HG03095 (cell line): ENCODE data around the gene NEDD1.

ENCODE experiments used
- ATAC-seq: cut with Tn5 transposase; IDR thresholded peaks from one replicate; pipeline ENCODE4 v1.9.1; 2021; ENCODE audit warnings: moderate library complexity; ENCODE audit not compliant: unreplicated experiment

NEDD1 gene, protein sequence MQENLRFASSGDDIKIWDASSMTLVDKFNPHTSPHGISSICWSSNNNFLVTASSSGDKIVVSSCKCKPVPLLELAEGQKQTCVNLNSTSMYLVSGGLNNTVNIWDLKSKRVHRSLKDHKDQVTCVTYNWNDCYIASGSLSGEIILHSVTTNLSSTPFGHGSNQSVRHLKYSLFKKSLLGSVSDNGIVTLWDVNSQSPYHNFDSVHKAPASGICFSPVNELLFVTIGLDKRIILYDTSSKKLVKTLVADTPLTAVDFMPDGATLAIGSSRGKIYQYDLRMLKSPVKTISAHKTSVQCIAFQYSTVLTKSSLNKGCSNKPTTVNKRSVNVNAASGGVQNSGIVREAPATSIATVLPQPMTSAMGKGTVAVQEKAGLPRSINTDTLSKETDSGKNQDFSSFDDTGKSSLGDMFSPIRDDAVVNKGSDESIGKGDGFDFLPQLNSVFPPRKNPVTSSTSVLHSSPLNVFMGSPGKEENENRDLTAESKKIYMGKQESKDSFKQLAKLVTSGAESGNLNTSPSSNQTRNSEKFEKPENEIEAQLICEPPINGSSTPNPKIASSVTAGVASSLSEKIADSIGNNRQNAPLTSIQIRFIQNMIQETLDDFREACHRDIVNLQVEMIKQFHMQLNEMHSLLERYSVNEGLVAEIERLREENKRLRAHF

GRCh38 chr12:96906849-96907670 lies at the start of gene NEDD1:
NEDD1 (plus strand) TSS chr12:96907257; CDS start chr12:96909760, 2,503 bp downstream.
- peak; percentile 93 for ATAC-seq

GRCh38 chr12:96858162-96858561 lies 48.9 kb upstream of the NEDD1 start:
- no peak for ATAC-seq

- ATAC-seq: no peak
Measured at GRCh38 chr12:96861656-96862055, 45.4 kb upstream of the NEDD1 start.

GRCh38 chr12:96862326-96862725 lies 44.7 kb upstream of the NEDD1 start:
- no peak for ATAC-seq

DNA sequence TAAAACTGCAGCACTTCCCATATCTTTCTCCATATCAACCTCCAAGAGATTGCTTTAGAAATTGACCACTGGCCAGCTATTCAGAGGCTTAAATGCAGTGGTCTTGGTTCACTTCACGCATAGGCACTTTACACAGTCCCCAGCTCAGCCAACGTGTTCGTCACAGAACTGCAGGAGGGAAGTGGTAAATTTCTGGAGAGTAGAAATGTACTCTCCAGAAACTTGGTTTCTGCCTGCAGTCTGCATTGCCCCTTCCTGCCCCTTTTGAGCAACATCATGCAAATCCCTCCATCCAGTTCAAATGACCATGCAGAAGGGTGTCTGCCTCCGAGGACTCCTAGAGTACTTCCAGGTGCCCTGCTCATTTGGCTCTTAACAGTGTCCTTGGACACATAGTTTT lies 42.7 kb upstream of the NEDD1 start:
- no peak for ATAC-seq

- no peak for ATAC-seq
Measured at GRCh38 chr12:96866801-96867590, 40.1 kb upstream of the NEDD1 start.

- ATAC-seq: no peak
Measured at GRCh38 chr12:96870946-96871345, 36.1 kb upstream of the NEDD1 start.

DNA sequence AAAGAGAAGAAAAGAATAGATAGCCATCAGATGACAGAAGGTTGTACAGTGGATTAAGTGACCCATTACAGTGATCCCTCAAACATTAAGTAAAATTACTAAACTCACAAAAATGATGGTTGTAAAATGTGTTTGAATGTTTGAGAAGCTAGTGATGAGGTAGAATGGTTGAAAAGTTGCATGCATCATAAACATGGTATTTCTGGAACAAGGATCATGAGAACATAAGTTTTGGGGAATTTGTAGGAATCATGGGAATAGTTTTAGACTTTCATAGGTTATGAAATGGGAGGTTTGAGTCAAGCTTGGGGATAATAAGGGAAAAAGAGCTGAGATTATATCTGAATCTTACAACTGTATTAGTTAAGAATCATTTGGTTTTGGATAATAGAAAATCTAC lies 34.1 kb upstream of the NEDD1 start:
- ATAC-seq: no peak

DNA sequence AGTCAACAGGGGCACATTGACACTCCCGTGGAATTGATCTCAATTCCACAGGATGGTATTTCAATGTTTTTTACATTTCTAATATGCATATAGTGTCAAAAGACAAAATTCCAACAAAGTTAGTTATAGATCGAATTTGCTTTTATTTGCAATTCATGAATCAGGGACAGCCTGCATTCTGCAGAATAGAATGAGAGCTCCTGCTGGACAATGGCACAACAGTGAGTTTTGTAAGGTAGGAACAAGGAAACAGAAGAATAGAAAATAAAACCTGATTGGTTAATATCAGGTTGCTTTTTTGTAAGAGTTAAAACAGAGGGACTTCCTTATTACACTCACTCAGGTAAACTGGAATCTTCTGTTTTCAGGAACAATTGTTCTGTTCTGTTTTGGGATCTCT lies 32.8 kb upstream of the NEDD1 start:
- no peak for ATAC-seq

- ATAC-seq: no peak
Measured at GRCh38 chr12:96876966-96877365, 30.1 kb upstream of the NEDD1 start.

- ATAC-seq: no peak
Measured at GRCh38 chr12:96878704-96879103, 28.4 kb upstream of the NEDD1 start.

DNA sequence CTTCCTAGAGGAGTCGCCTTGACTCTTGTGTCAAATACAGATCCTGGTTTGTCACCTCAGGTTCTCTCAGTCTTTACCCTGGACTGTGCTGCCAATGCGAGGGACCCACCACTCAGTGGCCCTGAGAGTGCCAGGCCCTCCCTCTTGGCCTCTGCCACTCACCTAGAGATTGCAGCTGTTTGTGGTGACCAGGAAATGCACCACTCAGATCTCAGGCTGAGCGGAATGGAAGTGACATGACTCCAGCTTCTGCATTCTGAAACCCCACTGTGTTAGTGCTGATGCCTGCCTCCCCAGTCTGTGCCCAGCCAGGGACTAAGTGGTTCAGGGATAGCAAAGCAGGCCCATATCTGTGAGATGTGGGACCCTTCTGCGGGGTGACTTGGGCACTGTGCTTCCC lies 27.8 kb upstream of the NEDD1 start:
- no peak for ATAC-seq

DNA sequence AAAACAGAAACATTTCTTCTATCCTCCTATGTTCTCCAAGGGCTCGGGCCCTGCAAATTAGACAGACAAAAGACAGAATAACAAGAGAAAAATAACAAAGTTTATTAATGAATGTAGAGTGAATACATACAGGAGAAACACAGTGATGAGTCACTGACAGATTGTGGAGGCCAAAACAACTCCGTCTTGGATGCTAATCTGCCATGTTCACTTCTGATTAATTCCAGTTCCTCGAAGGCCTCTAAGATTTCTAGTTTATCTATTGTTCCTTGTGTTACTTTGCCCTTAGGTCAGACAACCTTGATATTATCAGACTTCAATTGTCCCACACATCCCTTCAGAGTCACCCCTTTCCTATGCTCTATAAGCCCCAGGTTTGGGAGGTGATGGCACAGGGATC lies 26.8 kb upstream of the NEDD1 start:
- no peak for ATAC-seq

GRCh38 chr12:96881608-96882007 lies 25.4 kb upstream of the NEDD1 start:
- ATAC-seq: no peak

DNA sequence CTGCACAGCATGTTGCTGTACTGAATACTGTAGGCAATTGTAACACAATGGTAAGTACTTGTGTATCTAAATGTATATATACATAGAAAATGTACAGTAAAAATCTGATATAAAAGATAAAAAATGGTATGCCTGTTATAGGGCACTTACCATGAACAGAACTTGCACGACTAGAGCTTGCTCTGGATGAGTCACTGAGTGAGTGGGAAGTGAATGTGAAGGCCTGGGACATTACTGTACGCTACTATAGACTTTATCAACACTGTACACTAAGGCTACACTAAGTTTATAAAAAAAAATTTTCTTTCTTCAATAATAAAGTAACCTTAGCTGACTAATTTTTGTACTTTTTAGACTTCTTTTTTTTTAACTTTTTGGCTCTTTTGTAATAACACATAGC lies 24.2 kb upstream of the NEDD1 start:
- no peak for ATAC-seq

- ATAC-seq: no peak
Measured at GRCh38 chr12:96883571-96883970, 23.5 kb upstream of the NEDD1 start.

- no peak for ATAC-seq
Measured at GRCh38 chr12:96886998-96887677, 19.9 kb upstream of the NEDD1 start.

DNA sequence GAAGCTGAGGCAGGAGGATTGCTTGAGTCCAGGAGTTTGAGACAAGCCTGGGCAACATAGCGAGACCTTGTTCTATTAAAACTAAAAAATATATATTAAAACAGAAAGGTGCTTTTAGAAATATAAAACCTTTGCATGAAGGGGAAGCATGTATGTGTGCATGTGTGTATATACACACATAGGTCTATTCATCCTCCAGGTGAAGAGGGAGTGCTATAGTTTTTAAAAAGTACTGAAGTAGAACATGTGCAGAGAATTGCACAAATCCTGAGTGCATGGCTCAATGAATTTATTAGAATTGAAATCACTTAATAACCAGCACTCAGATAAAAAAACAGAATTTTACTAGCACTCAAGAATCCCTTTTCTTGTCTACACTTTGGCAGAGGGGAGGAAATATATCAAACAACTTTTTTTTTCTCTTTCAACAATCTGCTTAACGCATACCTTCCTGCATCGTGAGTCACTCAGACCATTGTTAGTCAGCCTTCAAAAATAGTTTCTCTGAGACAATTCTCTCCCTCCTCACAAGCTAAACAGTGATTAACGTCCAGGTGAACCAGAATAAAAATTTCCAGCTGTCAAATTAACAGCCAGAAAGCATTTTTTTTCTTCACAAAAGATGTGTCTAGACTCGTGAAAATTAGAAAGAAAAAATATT lies 17.7 kb upstream of the NEDD1 start:
- ATAC-seq: no peak

GRCh38 chr12:96890331-96890730 lies 16.7 kb upstream of the NEDD1 start:
- ATAC-seq: no peak

GRCh38 chr12:96892104-96892503 lies 15.0 kb upstream of the NEDD1 start:
- no peak for ATAC-seq
